Thyroid gland (tissue), 4 donors: ENCODE data around the gene ARHGAP24.

Experiments used
- CTCF ChIP-seq, 6 experiments: fragments of 200-600 bp in 3 of 6; fragments of 450-650 bp in 3 of 6; sonication (generic) in 3 of 6; IDR thresholded peaks; one replicate each; pipeline ENCODE4 v1.5.1; 2016 to 2019; ENCODE audit warnings: antibody characterized with exemption in 6 of 6, mild to moderate bottlenecking in 2 of 6, inconsistent platforms in 1 of 6, moderate library complexity in 1 of 6
- POLR2A ChIP-seq, 2 donors: fragments of 450-650 bp; IDR thresholded peaks; one replicate each; pipeline ENCODE4 v1.6.1; 2017; ENCODE audit warnings: antibody characterized with exemption in 2 of 2, mild to moderate bottlenecking in 2 of 2, moderate library complexity in 1 of 2

- no peak for TF ChIP-seq CTCF (IDR thresholded peaks at IDR 0.05)
- no peak for TF ChIP-seq POLR2A (IDR thresholded peaks at IDR 0.05)
These were observed 105.0 kb downstream of the ARHGAP24 start for GRCh38 chr4:85579942-85580341.
